ENCODE data around the gene SIPA1.

DNA sequence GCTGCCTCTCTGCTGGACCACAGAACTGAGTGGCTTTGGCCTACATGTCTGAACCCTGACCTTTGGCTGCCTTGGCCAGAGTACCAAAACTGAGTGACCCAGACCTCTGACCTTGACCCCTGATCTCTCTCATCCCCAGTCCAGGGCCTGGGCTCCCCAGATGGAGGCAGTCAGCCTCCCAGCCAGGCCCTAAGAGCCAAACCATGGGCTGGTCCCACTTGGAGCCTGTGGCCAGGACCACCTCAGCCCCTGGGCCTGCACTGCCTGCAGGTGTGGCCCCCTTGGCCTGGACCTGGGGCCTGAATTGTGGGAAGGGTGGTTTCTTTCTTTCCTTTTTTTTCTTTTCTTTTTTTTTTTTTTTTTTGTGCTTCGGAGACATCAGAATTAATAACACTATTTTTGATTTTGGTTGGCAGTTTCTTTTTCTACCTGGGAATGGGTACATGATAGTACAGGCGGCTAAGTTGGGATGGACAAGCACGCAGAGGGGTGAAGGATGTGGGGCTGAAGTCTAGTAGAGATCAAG, 806 bp upstream of the SIPA1 start:
- no peak for TF ChIP-seq GATA3 (IDR thresholded peaks at IDR 0.05; ENCODE audit: low read depth, low read length)
- TF ChIP-seq GATA2 (IDR thresholded peaks at IDR 0.05; ENCODE audit: low read depth, low read length), result no peak
